Breast epithelium (tissue), 4 donors: ENCODE results near the gene MLC1. TPM values are rescaled to one million over a fixed set of nuclear protein-coding genes. Genes with fewer than 3 reads are reported as not detected.
A peak's percentile ranks its signal among the peaks of the same experiment; 100 is the strongest.

Experiments
- DNase-seq, 2 donors: peaks; one replicate each; pipeline ENCODE4 v3.0.0-alpha.2; 2019; ENCODE audit warnings: low spot score in 2 of 2
- H3K27ac ChIP-seq, 2 donors: fragments of 200-600 bp; sonication (generic) in 1 of 2; one replicate each; pipeline ENCODE4 v1.5.1; 2016 to 2019; ENCODE audit warnings: mild to moderate bottlenecking in 1 of 2
- H3K27me3 ChIP-seq, 2 donors: fragments of 200-600 bp; sonication (generic) in 1 of 2; one replicate each; pipeline versions ENCODE4 v1.5.1 to v1.6.0; 2017 to 2019; ENCODE audit warnings: control low read depth in 1 of 2, mild to moderate bottlenecking in 1 of 2
- H3K36me3 ChIP-seq: fragments of 200-600 bp; one replicate; pipeline ENCODE4 v1.5.1; 2019
- H3K4me1 ChIP-seq, 2 donors: fragments of 200-600 bp; sonication (generic); one replicate each; pipeline ENCODE4 v1.5.1; 2016 to 2019; ENCODE audit warnings: control low read depth in 1 of 2
- H3K4me3 ChIP-seq, 3 donors: fragments of 200-600 bp; sonication (generic); 1 replicate in 2 of 3; 2 replicates in 1 of 3; pipeline ENCODE4 v1.5.1; 2016 to 2019; ENCODE audit warnings: mild to moderate bottlenecking in 3 of 3, moderate library complexity in 2 of 3
- H3K9me3 ChIP-seq, 2 donors: fragments of 200-600 bp; sonication (generic) in 1 of 2; one replicate each; pipeline ENCODE4 v1.5.1; 2016 to 2019; ENCODE audit warnings: control low read depth in 1 of 2
- CTCF ChIP-seq, 3 donors: fragments of 450-650 bp; IDR thresholded peaks; one replicate each; pipeline ENCODE4 v1.5.1; 2016 to 2017; ENCODE audit warnings: antibody characterized with exemption in 3 of 3, mild to moderate bottlenecking in 3 of 3, moderate library complexity in 3 of 3
- POLR2A ChIP-seq: fragments of 450-650 bp; IDR thresholded peaks from one replicate; pipeline ENCODE4 v1.6.1; 2016; ENCODE audit warnings: antibody characterized with exemption, mild to moderate bottlenecking, moderate library complexity
- POLR2AphosphoS5 ChIP-seq, 3 donors: sonication (generic); formaldehyde crosslinking; IDR thresholded peaks; one replicate each; pipeline ENCODE4 v1.6.1; 2017; ENCODE audit warnings: antibody characterized with exemption in 3 of 3
- intact Hi-C: fragments of 100-400 bp; cut with DNase I; formaldehyde crosslinking; loops from one replicate; pipeline ENCODE4 v1.15.1; 2023; ENCODE audit warnings: low total_unique reads
- total RNA-seq, 3 donors: library from RNA; depleted of rRNA; stranded (reverse); fragments of >200 nt; gene quantifications; one replicate each; pipeline ENCODE4 v1.1.0, GENCODE V29; 2016

Gene MLC1
- total RNA-seq, 3 donors from 2014 or later: 0.15 TPM; not detected in 2

- TF ChIP-seq POLR2A (no peak), CTCF (IDR thresholded peaks at IDR 0.05) (no peak), POLR2AphosphoS5 (IDR thresholded peaks at IDR 0.05) (no peak)
- no peak overlapping the region for H3K27ac ChIP-seq
- no peak for DNase-seq
- intact Hi-C loops: no loop called here
- no peak overlapping the region for H3K4me3 ChIP-seq
- H3K27me3 ChIP-seq: peaks cover 15 to 78% of the 10 kb centered on the region in 2 donors
- H3K36me3 ChIP-seq: no peaks in the 10 kb centered on the region
- H3K9me3 ChIP-seq: no peaks in the 10 kb centered on the region
- H3K4me1 ChIP-seq: peaks cover 0 to 7% of the 10 kb centered on the region in 2 donors
These were observed 71.1 kb downstream of the MLC1 start for GRCh38 chr22:50014053-50014501.

- H3K4me1 ChIP-seq: peaks cover 0 to 7% of the 10 kb centered on the region in 2 donors
- no peak within 1 kb of the TSS for H3K27ac ChIP-seq
- H3K27me3 ChIP-seq: peaks cover 15 to 76% of the 10 kb centered on the region in 2 donors
- intact Hi-C loops: no loop called here
- H3K4me3 ChIP-seq: no peak within 1 kb of the TSS
- H3K9me3 ChIP-seq: no peaks in the 10 kb centered on the region
- TF ChIP-seq CTCF (IDR thresholded peaks at IDR 0.05) (no peak), POLR2AphosphoS5 (IDR thresholded peaks at IDR 0.05) (no peak), POLR2A (no peak)
- no peaks in the 10 kb centered on the region for H3K36me3 ChIP-seq
- no peak for DNase-seq
These were observed 72.7 kb downstream of the MLC1 start, which contains the start of gene IL17REL for GRCh38 chr22:50012211-50013181. Gene IL17REL (minus strand): TSS chr22:50012765. CDS start chr22:50012646, 119 bp downstream.

- H3K27me3 ChIP-seq: peaks cover 15 to 67% of the 10 kb centered on the region in 2 donors
- H3K4me1 ChIP-seq: peaks cover 0 to 7% of the 10 kb centered on the region in 2 donors
- no peak overlapping the region for H3K27ac ChIP-seq
- no peaks in the 10 kb centered on the region for H3K36me3 ChIP-seq
- DNase-seq: no peak
- intact Hi-C loops: no loop called here
- no peak for TF ChIP-seq CTCF (IDR thresholded peaks at IDR 0.05)
- no peak for TF ChIP-seq POLR2AphosphoS5 (IDR thresholded peaks at IDR 0.05)
- TF ChIP-seq POLR2A: no peak
- H3K9me3 ChIP-seq: no peaks in the 10 kb centered on the region
- H3K4me3 ChIP-seq: no peak overlapping the region
These were observed 73.6 kb downstream of the MLC1 start for GRCh38 chr22:50011447-50012210.

- intact Hi-C loops: no loop called here
- no peaks in the 10 kb centered on the region for H3K36me3 ChIP-seq
- DNase-seq: no peak
- H3K9me3 ChIP-seq: no peaks in the 10 kb centered on the region
- H3K4me3 ChIP-seq: peak overlapping the region in 1 of 3 donors; percentile 45
- H3K27me3 ChIP-seq: peaks cover 15 to 60% of the 10 kb centered on the region in 2 donors
- H3K4me1 ChIP-seq: peaks cover 0 to 7% of the 10 kb centered on the region in 2 donors
- TF ChIP-seq POLR2AphosphoS5 (IDR thresholded peaks at IDR 0.05): no peak
- TF ChIP-seq POLR2A: no peak
- no peak for TF ChIP-seq CTCF (IDR thresholded peaks at IDR 0.05)
- no peak overlapping the region for H3K27ac ChIP-seq
These were observed 74.4 kb downstream of the MLC1 start for GRCh38 chr22:50010676-50011446.
